Mucosa of descending colon (tissue), 3 donors: ENCODE data around the gene TUBA4A. TPM values are rescaled to one million over a fixed set of nuclear protein-coding genes. Genes with fewer than 3 reads are reported as not detected.

Experiments used
- ATAC-seq: fragments of 200-7000 bp; cut with Tn5 transposase; one replicate; pipeline ENCODE4 v1.9.1; 2020; ENCODE audit warnings: mild to moderate bottlenecking, moderate library complexity
- DNase-seq, 3 donors: peaks; one replicate each; pipeline ENCODE4 v3.0.0-alpha.2; 2020
- H3K36me3 ChIP-seq: fragments of 200-600 bp; one replicate; pipeline ENCODE4 v1.8.0; 2021; ENCODE audit warnings: low read depth, mild to moderate bottlenecking
- H3K4me1 ChIP-seq: fragments of 200-600 bp; one replicate; pipeline ENCODE4 v1.8.0; 2021; ENCODE audit warnings: low read depth, mild to moderate bottlenecking
- H3K4me3 ChIP-seq: fragments of 200-600 bp; one replicate; pipeline ENCODE4 v1.8.0; 2021; ENCODE audit warnings: mild to moderate bottlenecking
- H3K9me3 ChIP-seq: fragments of 200-600 bp; one replicate; pipeline ENCODE4 v1.8.0; 2021; ENCODE audit warnings: mild to moderate bottlenecking
- intact Hi-C, 2 donors: fragments of 100-400 bp; cut with DNase I in 1 of 2; cut with micrococcal nuclease in 1 of 2; formaldehyde crosslinking; loops; one replicate each; pipeline versions ENCODE4 v1.11.0 to v1.11.1; 2022; cut with DNase I, micrococcal nuclease
- total RNA-seq, 3 donors: library from RNA; stranded (reverse); fragmentation: NEBNext Ultra II Directional in 2 of 3; extraction: Animal tissue kit (Norgen Biotek cat#: 25700) in 2 of 3; gene quantifications; one replicate each; pipeline versions ENCODE4 v1.2.1 to v1.2.4, GENCODE V29; 2021 to 2023
- TF ChIP-seq, protein P1 (sequence below): fragments of 200-600 bp; IDR thresholded peaks from one replicate; pipeline ENCODE4 v1.8.0; 2022; ENCODE audit warnings: antibody characterized with exemption, mild to moderate bottlenecking
- donor health status: DM: no; HTN: no; CAD: no; lungs with moderate emphysema.
- donor health status: DM: no; HTN: no; CAD: no.
- donor health status: DM: no; HTN: yes; CAD: no.

Gene TUBA4A
- total RNA-seq, 3 donors from 2014 or later, result 69.7 to 75.3 (median 75.0) TPM

DNA sequence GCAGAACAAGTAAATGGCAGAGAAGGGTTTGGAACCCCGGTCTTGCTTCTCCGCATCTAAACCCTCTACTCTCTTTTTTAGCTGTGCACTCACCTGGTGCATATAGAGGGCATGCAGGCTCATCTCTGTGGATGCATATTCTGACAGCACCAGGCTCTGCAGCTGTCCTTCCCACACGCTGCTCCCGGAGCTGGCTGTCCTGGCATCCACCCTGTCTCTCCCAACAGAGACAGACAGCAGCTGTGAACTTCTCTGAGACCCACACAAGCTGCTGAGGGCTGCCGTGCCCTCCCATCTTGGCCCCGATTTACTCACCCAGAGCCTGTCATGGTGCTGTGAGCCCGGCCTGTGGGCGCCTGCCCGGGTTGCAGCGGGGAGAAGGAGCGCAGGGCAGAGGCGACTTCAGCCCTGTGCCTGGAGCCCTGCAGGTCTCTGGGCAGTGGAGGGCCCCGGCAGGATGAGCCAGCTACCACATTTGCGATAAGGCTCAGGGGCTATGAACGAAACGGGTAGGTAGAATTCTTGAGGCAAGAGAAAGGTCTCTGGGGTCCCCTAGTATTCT, 31.7 kb downstream of the TUBA4A start:
- H3K9me3 ChIP-seq, result no peaks in the 10 kb centered on the region
- ATAC-seq (no peak), DNase-seq (no peak)
- no peak overlapping the region for H3K4me3 ChIP-seq
- H3K4me1 ChIP-seq, result peaks cover 26% of the 10 kb centered on the region
- intact Hi-C loops, result no loop called here
- TF ChIP-seq, protein P1, sequence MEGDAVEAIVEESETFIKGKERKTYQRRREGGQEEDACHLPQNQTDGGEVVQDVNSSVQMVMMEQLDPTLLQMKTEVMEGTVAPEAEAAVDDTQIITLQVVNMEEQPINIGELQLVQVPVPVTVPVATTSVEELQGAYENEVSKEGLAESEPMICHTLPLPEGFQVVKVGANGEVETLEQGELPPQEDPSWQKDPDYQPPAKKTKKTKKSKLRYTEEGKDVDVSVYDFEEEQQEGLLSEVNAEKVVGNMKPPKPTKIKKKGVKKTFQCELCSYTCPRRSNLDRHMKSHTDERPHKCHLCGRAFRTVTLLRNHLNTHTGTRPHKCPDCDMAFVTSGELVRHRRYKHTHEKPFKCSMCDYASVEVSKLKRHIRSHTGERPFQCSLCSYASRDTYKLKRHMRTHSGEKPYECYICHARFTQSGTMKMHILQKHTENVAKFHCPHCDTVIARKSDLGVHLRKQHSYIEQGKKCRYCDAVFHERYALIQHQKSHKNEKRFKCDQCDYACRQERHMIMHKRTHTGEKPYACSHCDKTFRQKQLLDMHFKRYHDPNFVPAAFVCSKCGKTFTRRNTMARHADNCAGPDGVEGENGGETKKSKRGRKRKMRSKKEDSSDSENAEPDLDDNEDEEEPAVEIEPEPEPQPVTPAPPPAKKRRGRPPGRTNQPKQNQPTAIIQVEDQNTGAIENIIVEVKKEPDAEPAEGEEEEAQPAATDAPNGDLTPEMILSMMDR, result no peak
- peaks cover 10% of the 10 kb centered on the region for H3K36me3 ChIP-seq

GRCh38 chr2:219220652-219221402, 32.9 kb downstream of the TUBA4A start:
- H3K36me3 ChIP-seq, result peaks cover 10% of the 10 kb centered on the region
- H3K4me1 ChIP-seq, result peaks cover 26% of the 10 kb centered on the region

DNA sequence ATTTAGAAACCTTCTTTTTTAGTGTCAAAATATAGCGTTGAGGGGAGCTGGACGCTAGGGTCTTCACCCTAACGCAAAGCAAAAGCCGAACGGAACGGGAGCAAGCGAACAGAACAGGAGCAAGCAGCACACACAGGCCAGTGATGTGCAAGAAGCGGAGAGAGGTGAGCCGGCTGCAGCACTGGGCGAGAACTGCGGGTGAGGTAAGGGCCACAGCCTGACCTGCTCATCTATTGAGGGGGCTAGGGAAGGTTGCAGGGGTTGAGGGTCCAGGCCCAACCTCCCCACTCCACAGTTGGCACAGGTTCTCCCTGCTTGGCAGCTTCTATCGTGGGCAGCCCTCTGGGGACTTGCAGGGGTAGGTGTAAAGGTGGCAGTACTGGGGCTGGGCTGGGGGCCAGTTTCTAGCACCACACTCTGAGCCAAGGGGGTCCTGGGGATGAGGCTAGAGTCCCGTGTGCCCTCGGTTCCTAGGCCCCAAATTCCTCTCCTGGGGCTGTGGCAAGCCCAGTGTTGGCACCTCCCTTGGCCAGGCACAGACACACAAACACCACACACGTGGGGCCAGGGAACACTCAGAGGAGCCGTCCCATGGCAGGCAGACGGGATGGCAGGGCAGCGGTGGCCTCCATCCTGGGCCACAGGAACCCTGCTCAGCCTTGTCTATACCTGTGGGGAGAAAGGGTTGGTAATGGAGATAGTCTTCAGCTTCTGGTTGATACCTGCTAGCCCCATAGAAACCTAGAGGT, 33.8 kb downstream of the TUBA4A start:
- ATAC-seq, result no peak
- intact Hi-C loops, result loop anchor here in 1 of 2 donors (10.0 kb wide), 1 partner anchor 55 kb away; the partner anchor contains the start of gene NHEJ1
- TF ChIP-seq, protein P1, result no peak
- no peak for DNase-seq
- no peaks in the 10 kb centered on the region for H3K9me3 ChIP-seq
- H3K4me1 ChIP-seq, result peaks cover 26% of the 10 kb centered on the region
- no peak overlapping the region for H3K4me3 ChIP-seq
- peaks cover 10% of the 10 kb centered on the region for H3K36me3 ChIP-seq

More at GRCh38 chr2:219220652-219221402, 32.9 kb downstream of the TUBA4A start:
- intact Hi-C loops, result no loop called here
- DNase-seq (no peak), ATAC-seq (no peak)
- H3K9me3 ChIP-seq, result no peaks in the 10 kb centered on the region
- TF ChIP-seq, protein P1, result no peak
- H3K4me3 ChIP-seq, result no peak overlapping the region

DNA sequence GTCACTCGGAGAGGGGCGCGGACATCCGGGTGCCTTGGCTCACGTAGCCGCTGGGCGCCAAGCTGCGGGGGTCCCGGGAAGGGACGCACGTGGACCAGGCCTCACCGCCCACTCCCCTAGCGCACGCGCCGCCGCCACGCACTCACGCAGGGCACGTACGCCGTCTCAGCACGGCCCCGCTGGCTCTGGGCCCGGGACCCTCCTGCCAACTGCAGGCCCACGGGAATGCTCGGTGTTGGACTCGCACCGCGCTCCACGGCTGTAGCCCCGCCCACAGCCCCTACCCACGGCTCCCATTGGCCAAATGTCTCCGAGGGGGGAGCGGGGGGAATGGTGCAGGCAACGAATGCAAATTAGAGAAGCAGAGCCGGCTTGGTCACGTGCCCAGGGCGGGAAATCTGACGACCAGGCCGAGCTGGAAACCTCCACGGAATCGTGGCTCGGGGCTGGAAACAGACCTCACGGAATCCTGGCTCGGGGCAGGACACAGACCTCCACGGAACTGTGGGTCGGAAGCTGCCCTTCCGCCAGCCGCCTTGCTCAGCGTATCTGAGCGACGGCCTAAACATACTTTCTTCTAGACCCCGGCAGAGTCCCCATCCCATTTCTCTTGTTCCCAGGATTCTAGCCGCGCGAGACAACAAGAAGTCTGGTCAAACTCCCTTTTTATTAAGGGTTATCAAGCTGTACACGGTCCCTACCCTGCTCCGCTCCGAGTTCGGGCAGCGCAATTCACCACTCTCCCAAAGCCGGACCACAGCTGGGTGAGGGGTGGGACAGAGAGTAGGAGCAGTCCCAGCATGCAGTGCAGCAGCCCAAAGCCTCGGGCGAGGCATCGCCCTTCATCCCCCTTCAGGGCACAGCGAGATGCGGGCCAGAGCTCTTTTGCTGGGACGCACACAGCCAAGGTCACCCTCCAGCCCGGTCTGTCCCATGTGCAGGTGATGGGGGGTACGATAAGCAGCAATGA, 34.7 kb downstream of the TUBA4A start, which contains the start of gene ABCB6:
ABCB6 (minus strand) TSS at position 227 of the 970 bp plus-strand sequence. CDS start 285 bp downstream, outside the sequence.
- Histone ChIP-seq H3K4me3 (peak within 1 kb of the TSS; percentile 17), H3K9me3 (no peaks in the 10 kb centered on the region), H3K4me1 (peaks cover 26% of the 10 kb centered on the region), H3K36me3 (peaks cover 6% of the 10 kb centered on the region)
- peak; percentile 94 to 95 (median 95) for DNase-seq
- TF ChIP-seq, protein P1, result no peak
- intact Hi-C loops, result loop anchor here in 1 of 2 donors (10.0 kb wide), 1 partner anchor 54 kb away; the partner anchor contains the start of gene NHEJ1
- ATAC-seq, result peak; percentile 87
